ENCODE results near the gene SP140. TPM values are rescaled to one million over a fixed set of nuclear protein-coding genes. Genes with fewer than 3 reads are reported as not detected.
A peak's percentile ranks its signal among the peaks of the same experiment; 100 is the strongest.

SP140 gene
- total and polyA plus RNA-seq, 10 of the 15 experiments (the other 5 are each of a cell fraction or from before 2014, with no cell fraction given), result 61.7 to 164 (median 90.7) TPM

DNA sequence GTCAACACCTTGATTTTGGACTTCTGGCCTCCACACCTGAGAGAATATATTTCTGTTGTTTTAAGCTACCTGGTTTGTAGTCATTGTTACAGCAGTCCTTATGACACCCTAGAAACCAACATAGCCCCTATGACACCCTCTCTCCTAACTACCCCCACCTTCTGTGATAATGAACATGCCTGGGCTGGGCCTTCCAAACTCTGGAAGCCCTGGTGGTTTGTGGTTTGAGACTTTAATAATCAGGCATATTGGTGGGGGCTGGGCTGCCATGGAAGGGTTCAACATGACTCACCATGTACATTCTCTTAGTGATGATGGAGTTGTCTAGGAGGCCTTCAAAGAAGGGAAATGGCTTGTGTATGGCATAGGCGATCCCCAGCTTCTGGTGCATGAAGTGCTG is 9.0 kb upstream of the SP140 start:
- WGBS (ENCODE audit: insufficient coverage, insufficient replicate concordance, low lambda C conversion rate, missing lambda C conversion rate), result 52% methylated on average over 1 of the region's 1 CpG
- H3K4me1 ChIP-seq (ENCODE audit: control insufficient read depth, insufficient read depth, low read length), result peaks cover 11% of the 10 kb centered on the region
- ChIA-PET POLR2A (interaction anchor here (0.7 to 1.4 kb wide), 4 partner anchors 9 to 112 kb away, joined by 3 to 7 read pairs (median 6); partner anchors contain the start of gene SP140), RAD21 (ENCODE audit: unreplicated experiment) (interaction anchor here (0.6 to 4.2 kb wide), 4 partner anchors 9 to 400 kb away, joined by 3 to 30 read pairs (median 4); no protein-coding TSS in a partner anchor), SMC1A (ENCODE audit: uncharacterized antibody, unreplicated experiment) (interaction anchor here (1.0 to 8.5 kb wide), 4 partner anchors 10 to 57 kb away, joined by 3 to 121 read pairs (median 5); partner anchors contain the start of gene SP140), CTCF (interaction anchor here (1.4 to 4.3 kb wide), 3 partner anchors 9 to 14 kb away, joined by 5 to 36 read pairs (median 6); no protein-coding TSS in a partner anchor)
- peak overlapping the region; percentile 64 for H3K4me2 ChIP-seq (ENCODE audit: control insufficient read depth, insufficient read depth)
- H3K9me3 ChIP-seq (replicated peaks; ENCODE audit: control insufficient read depth, insufficient read depth, low read length), result no peaks in the 10 kb centered on the region
- peak; percentile 32; the same call in 1 of the 2 replicates for TF ChIP-seq IKZF1 (conservative IDR thresholded peaks at IDR 0.05)
- TF ChIP-seq RUNX3 (IDR thresholded peaks at IDR 0.05; ENCODE audit: low read length), result peak; percentile 92
- TF ChIP-seq MXI1 (IDR thresholded peaks at IDR 0.05; ENCODE audit: low read depth, low read length), result no peak
- TF ChIP-seq IKZF2 (IDR thresholded peaks at IDR 0.05), result peak in 1 of 2 experiments; percentile 25; a peak in 1 of 4 replicates
- TF ChIP-seq EGR1 (IDR thresholded peaks at IDR 0.05; ENCODE audit: borderline replicate concordance in 1 of 2, low read depth in 2 of 2, low read length in 2 of 2), result no peak
- peak in 1 of 2 experiments; percentile 12; a peak in 1 of 4 replicates for TF ChIP-seq ETV6 (conservative IDR thresholded peaks at IDR 0.05 in 1 of 2, IDR thresholded peaks at IDR 0.05 in 1 of 2; ENCODE audit: borderline replicate concordance in 1 of 2, low read depth in 1 of 2)
- TF ChIP-seq TARDBP (IDR thresholded peaks at IDR 0.05; ENCODE audit: borderline replicate concordance), result no peak
- peak; percentile 55; the same call in 1 of the 2 replicates for TF ChIP-seq NFIC (IDR thresholded peaks at IDR 0.05; ENCODE audit: low read depth, low read length)
- TF ChIP-seq FOXM1 (IDR thresholded peaks at IDR 0.05; ENCODE audit: low read depth, low read length), result peak; percentile 31; the same call in 1 of the 2 replicates
- peak; percentile 27; the same call in 1 of the 2 replicates for TF ChIP-seq MTA2 (IDR thresholded peaks at IDR 0.05; ENCODE audit: low read depth)
- 0 out of 2 replicates have a peak, but pooled peaks have one; percentile 33 for TF ChIP-seq BCL11A (IDR thresholded peaks at IDR 0.05; ENCODE audit: low read depth, low read length)
- no peak overlapping the region for H3K27ac ChIP-seq (ENCODE audit: control insufficient read depth, insufficient read depth)
- 0 out of 2 replicates have a peak, but pooled peaks cover 2% of the 10 kb centered on the region for H4K20me1 ChIP-seq (ENCODE audit: control insufficient read depth, insufficient read depth)
- intact Hi-C loops (cut with micrococcal nuclease; ENCODE audit: unreplicated experiment) (loop anchor here (2.0 kb wide), 2 partner anchors 14 to 28 kb away; no protein-coding TSS in a partner anchor), in situ Hi-C loops (cut with MboI) (no loop called here)
- peaks cover 9 to 42% of the 10 kb centered on the region in 2 experiments for H3K36me3 ChIP-seq (ENCODE audit: control insufficient read depth in 2 of 2, insufficient read depth in 2 of 2, low read length in 1 of 2)
- no peaks in the 10 kb centered on the region for H3K27me3 ChIP-seq (replicated peaks in 1 of 2; ENCODE audit: control insufficient read depth in 2 of 2, insufficient read depth in 2 of 2, low read length in 1 of 2)
- ATAC-seq (peak; percentile 7), DNase-seq (ENCODE audit: low read depth, low spot score) (no peak), FAIRE-seq (no peak)
- peaks cover 39% of the 10 kb centered on the region for H3K79me2 ChIP-seq (ENCODE audit: control insufficient read depth, insufficient read depth, low read length)
- peak overlapping the region; percentile 19; the same call in 1 of the 2 replicates for H3K4me3 ChIP-seq
- BruUV-seq (replicated peaks), result no TSS peak
- no peak overlapping the region for H3K9ac ChIP-seq (ENCODE audit: control insufficient read depth, insufficient read depth, low read length)
- H2AFZ ChIP-seq (ENCODE audit: control insufficient read depth, low read depth, low read length), result no peak overlapping the region

Measured in GM12878 (cell line).